ENCODE results near the gene ZNF618. TPM values are rescaled to one million over a fixed set of nuclear protein-coding genes. Genes with fewer than 3 reads are reported as not detected.

ZNF618 gene
- polyA plus RNA-seq, 1 experiment = 8.7 TPM

DNA sequence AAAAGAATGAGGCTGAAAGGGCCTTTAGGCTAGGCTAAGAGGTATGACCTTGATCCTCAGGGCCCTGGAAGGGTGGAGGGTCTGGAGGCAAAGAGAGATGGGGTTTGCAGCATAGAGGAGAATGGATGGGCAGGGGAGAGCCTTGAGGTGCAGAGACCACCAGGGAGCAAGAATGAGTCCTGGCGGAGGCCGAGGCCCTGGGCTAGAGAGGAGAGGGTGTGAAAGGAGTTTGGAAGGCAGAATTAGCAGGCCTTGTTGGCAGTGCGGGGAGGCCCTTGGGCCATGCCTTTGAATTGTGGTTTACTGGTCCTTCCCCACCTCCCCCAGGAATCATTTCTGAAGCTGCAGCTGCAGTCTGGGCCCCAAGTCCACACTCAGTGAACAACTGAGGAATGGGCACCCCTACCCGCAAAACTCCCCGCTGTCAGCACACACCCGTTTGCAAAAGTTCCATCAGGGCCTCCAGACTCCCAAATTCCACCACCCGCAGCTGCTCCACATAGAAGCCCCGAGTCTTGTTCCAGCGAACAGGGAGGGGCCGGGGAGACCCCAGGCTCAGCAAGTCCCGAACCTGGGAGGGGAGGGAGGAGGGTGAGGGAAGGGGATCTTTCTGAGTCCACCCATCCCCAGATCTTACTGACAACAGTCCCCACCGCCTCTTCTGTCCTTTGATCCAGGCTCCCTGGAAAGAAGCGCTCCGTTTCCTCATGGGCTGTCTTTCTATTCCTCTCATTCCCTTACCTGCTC lies 220.9 kb downstream of the ZNF618 start:
- CTCF ChIA-PET = interaction anchor here (1.3 to 4.7 kb wide), 3 partner anchors 11 to 14 kb away, joined by 4 to 28 read pairs (median 14); no protein-coding TSS in a partner anchor
- TF ChIP-seq, protein P1, sequence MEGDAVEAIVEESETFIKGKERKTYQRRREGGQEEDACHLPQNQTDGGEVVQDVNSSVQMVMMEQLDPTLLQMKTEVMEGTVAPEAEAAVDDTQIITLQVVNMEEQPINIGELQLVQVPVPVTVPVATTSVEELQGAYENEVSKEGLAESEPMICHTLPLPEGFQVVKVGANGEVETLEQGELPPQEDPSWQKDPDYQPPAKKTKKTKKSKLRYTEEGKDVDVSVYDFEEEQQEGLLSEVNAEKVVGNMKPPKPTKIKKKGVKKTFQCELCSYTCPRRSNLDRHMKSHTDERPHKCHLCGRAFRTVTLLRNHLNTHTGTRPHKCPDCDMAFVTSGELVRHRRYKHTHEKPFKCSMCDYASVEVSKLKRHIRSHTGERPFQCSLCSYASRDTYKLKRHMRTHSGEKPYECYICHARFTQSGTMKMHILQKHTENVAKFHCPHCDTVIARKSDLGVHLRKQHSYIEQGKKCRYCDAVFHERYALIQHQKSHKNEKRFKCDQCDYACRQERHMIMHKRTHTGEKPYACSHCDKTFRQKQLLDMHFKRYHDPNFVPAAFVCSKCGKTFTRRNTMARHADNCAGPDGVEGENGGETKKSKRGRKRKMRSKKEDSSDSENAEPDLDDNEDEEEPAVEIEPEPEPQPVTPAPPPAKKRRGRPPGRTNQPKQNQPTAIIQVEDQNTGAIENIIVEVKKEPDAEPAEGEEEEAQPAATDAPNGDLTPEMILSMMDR (IDR thresholded peaks at IDR 0.05; ENCODE audit: low read depth, low read length) = no peak

DNA sequence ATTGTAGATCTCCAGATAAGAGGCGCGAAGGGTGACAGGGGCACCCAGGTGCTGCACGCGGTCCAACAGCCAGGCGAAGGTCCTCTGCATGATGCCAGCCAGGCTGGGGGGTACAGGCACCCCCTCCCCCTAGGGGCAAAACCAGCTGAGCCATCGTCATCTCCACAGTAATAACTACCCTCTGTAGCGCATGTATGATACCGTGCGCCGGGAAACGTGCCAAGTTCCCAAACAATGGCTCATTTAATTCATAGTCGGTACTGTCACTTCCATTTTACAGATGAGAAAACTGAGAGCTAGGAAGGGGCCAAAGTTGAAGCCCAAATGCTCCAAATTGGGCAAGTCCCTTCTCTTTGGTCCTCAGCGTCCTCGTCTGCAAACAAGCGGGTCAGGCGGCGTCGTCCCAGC lies 221.5 kb downstream of the ZNF618 start:
- H3K4me3 ChIP-seq (ENCODE audit: low read depth, low read length) = peak overlapping the region; percentile 44; the same call in 1 of the 2 replicates
- no peak for DNase-seq (ENCODE audit: low read depth, low spot score)
- no peak overlapping the region for H3K27ac ChIP-seq (ENCODE audit: low read depth, low read length)
- ChIA-PET CTCF (interaction anchor here (1.3 to 6.2 kb wide), 2 partner anchors 11 to 193 kb away, joined by 4 to 25 read pairs; no protein-coding TSS in a partner anchor), POLR2A (no interaction called here)
- H3K27me3 ChIP-seq (ENCODE audit: control insufficient read depth, insufficient read depth, low read length) = peaks cover 34% of the 10 kb centered on the region
- H3K9me3 ChIP-seq (ENCODE audit: control insufficient read depth, insufficient read depth, low read length) = peaks cover 11% of the 10 kb centered on the region
- TF ChIP-seq, protein P1 (IDR thresholded peaks at IDR 0.05; ENCODE audit: low read depth, low read length) = no peak

More for the DNA sequence above, 220.9 kb downstream of the ZNF618 start:
- POLR2A ChIA-PET = no interaction called here
- no peak for DNase-seq (ENCODE audit: low read depth, low spot score)
- Histone ChIP-seq H3K4me3 (ENCODE audit: low read depth, low read length) (no peak overlapping the region), H3K9me3 (ENCODE audit: control insufficient read depth, insufficient read depth, low read length) (peaks cover 8% of the 10 kb centered on the region), H3K27ac (ENCODE audit: low read depth, low read length) (no peak overlapping the region), H3K27me3 (ENCODE audit: control insufficient read depth, insufficient read depth, low read length) (peaks cover 33% of the 10 kb centered on the region)

DNA sequence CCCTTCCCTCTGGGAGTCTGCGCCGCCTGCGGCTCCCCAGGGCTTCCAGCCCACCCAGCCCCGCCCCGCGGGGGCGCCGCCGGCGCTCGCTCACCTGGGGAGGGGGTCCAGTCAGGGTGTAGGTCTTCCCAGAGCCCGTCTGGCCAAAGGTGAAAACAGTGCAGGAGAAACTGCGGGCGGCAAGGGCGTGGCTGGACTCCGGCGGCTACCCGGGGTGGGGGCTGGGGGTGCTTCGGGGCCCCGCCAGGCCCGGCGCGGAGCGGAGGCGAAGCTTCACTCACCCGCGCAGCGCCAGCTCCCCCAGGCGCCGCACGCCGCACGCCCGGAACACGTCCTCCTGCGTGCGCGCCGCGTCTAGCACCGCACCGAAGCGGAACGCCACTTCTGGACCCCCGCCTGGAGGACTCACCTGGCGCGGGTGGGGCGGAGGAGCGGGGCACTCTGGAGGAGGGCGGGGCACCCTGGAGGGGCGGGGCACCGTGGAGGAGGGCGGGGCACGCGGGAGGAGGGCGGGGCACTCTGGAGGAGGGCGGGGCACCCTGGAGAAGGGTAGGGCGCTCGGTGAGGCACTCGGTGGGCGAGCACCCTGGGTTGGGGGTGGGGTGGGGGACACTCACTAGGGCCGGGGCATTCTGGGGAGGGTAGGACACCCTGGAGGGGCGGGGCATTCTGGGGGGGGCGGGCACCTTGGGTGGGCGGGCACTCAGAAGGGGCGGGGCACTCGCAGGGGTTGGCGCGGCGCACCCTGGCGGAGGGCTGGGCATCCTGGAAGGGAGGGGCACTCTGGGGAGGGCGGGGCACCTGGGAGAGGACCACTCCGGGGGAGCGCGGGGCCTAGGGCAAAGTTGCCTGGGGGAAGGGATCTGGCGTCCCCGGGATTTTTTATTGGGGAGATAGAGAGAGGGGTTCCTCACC lies 222.2 kb downstream of the ZNF618 start:
- DNase-seq (ENCODE audit: low read depth, low spot score) = no peak
- H3K27ac ChIP-seq (ENCODE audit: low read depth, low read length) = no peak overlapping the region
- CTCF ChIA-PET = interaction anchor here (1.3 to 6.2 kb wide), 2 partner anchors 10 to 192 kb away, joined by 4 to 25 read pairs; no protein-coding TSS in a partner anchor
- TF ChIP-seq, protein P1 (IDR thresholded peaks at IDR 0.05; ENCODE audit: low read depth, low read length) = no peak
- H3K27me3 ChIP-seq (ENCODE audit: control insufficient read depth, insufficient read depth, low read length) = peaks cover 32% of the 10 kb centered on the region
- peak overlapping the region; percentile 44; the same call in 1 of the 2 replicates for H3K4me3 ChIP-seq (ENCODE audit: low read depth, low read length)
- peaks cover 16% of the 10 kb centered on the region for H3K9me3 ChIP-seq (ENCODE audit: control insufficient read depth, insufficient read depth, low read length)
- POLR2A ChIA-PET = no interaction called here

DNA sequence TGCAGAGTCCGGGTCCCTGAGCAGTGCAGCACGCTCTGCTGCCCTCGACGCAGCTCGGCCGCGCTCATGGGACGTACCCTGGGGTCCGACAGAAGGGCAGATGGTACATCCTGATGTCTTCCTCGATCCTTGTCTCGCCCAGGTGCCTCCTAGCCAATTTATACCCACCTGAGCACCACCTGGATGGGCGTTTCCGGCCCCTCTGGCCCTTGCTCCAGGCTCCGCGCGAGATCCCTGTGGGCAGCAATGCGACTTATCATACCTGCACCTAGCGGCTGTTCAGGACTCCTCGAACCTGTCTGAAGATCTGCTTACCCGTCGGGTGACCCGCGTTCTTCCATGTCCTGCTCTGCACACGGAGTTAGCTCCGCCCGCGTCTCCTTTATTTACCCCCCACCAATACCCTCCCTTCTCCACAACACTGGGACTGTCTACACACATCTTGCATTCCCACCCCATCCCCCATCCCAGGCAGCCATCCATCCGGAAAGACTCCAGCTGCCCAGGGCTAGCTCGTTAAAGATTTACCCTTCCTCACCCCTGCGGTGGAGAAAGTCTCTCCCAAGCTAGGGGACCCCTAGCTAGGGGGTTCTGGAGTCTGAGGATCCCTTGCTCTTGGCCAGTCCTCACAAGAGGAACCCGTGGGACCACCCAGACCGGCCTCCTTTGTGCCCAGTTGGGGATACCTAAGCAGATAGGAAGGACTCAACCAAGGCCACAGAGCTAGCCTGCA lies 223.0 kb downstream of the ZNF618 start, which contains the start of gene KIF12:
Gene KIF12 (minus strand): TSS at position 357 of the 733 bp plus-strand sequence. CDS start 16 bp downstream, at position 341.
- Histone ChIP-seq H3K27ac (ENCODE audit: low read depth, low read length) (no peak within 1 kb of the TSS), H3K9me3 (ENCODE audit: control insufficient read depth, insufficient read depth, low read length) (peaks cover 19% of the 10 kb centered on the region), H3K27me3 (ENCODE audit: control insufficient read depth, insufficient read depth, low read length) (peaks cover 35% of the 10 kb centered on the region), H3K4me3 (ENCODE audit: low read depth, low read length) (peak within 1 kb of the TSS; percentile 44; the same call in 1 of the 2 replicates)
- ChIA-PET POLR2A (no interaction called here), CTCF (interaction anchor here (0.6 to 6.2 kb wide), 5 partner anchors 9 to 361 kb away, joined by 3 to 25 read pairs (median 5); no protein-coding TSS in a partner anchor)
- TF ChIP-seq, protein P1 (IDR thresholded peaks at IDR 0.05; ENCODE audit: low read depth, low read length) = no peak
- no peak for DNase-seq (ENCODE audit: low read depth, low spot score)
